Testis (tissue), 2 donors: ENCODE data around the gene ZIC5.

Experiments
- POLR2A ChIP-seq: fragments of 450-650 bp; IDR thresholded peaks from one replicate; pipeline ENCODE4 v1.6.1; 2017; ENCODE audit warnings: antibody characterized with exemption, mild to moderate bottlenecking, moderate library complexity
- TF ChIP-seq, protein P1 (sequence below), 3 experiments: fragments of 450-650 bp in 2 of 3; fragments of 200-600 bp in 1 of 3; sonication (generic) in 1 of 3; IDR thresholded peaks; one replicate each; pipeline ENCODE4 v1.5.1; 2016 to 2019; ENCODE audit warnings: antibody characterized with exemption in 3 of 3, mild to moderate bottlenecking in 2 of 3, moderate library complexity in 1 of 3

DNA sequence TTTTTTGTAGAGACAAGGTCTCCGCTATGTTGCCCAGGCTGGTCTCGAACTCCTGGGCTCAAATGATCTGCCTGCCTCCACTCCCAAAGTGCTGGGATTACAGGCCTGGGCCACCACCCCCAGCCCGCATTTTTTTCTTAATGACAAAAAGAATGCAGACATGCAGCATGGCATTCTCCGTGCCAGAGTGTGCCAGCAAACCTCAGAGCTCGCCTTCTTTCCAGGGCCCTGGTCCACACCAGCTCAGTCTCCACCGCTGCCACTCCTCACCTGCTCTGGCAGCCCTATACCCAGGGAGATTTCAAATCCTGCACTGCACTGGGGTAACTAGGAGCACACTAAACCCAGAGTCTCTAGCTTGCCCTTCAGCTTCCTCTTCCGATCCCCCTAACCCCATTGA, 41.7 kb downstream of the ZIC5 start:
- TF ChIP-seq, protein P1, sequence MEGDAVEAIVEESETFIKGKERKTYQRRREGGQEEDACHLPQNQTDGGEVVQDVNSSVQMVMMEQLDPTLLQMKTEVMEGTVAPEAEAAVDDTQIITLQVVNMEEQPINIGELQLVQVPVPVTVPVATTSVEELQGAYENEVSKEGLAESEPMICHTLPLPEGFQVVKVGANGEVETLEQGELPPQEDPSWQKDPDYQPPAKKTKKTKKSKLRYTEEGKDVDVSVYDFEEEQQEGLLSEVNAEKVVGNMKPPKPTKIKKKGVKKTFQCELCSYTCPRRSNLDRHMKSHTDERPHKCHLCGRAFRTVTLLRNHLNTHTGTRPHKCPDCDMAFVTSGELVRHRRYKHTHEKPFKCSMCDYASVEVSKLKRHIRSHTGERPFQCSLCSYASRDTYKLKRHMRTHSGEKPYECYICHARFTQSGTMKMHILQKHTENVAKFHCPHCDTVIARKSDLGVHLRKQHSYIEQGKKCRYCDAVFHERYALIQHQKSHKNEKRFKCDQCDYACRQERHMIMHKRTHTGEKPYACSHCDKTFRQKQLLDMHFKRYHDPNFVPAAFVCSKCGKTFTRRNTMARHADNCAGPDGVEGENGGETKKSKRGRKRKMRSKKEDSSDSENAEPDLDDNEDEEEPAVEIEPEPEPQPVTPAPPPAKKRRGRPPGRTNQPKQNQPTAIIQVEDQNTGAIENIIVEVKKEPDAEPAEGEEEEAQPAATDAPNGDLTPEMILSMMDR (IDR thresholded peaks at IDR 0.05): no peak
- TF ChIP-seq POLR2A: no peak
